NCI-H748 treated with DMSO at 0.1 percent for 48 hours (cell line): ENCODE measurements around the gene AQP2.

ENCODE experiments used
- DNase-seq: peaks from one replicate; lab custom pipeline; 2025; lab: John Stamatoyannopoulos, UW

AQP2 gene

DNA sequence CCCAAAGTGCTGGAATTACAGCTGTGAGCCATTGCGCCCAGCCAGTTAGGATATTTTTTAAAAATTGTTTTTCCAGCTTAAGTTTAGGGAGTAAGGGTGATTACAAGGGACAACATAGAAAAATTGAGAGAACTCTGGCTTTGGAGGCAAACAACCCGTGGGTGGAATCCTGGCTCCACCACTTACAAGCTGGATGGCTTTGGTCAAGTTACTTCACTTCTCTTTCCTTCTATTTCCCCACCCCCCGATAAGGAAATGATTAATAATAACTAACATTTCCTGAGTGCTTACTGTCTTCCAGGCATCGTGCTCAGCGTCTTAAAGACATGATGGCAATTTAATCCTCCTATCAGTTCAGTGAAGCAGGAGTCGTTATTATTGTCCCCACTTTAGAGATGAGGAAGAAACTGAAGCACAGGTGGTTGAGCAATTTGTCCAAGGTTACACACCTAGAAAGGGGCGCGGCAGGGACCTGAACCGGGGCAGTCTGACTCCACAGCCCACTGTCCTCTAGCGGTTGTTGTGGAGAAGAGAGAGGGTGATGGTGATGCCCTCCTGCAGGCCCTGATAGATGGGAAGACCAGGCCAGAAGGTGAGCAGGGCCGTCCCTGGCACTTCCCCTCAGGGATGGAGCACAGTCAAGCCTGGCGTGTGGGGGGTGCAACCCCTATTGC is 30.2 kb upstream of the AQP2 start:
- DNase-seq = no peak

DNA sequence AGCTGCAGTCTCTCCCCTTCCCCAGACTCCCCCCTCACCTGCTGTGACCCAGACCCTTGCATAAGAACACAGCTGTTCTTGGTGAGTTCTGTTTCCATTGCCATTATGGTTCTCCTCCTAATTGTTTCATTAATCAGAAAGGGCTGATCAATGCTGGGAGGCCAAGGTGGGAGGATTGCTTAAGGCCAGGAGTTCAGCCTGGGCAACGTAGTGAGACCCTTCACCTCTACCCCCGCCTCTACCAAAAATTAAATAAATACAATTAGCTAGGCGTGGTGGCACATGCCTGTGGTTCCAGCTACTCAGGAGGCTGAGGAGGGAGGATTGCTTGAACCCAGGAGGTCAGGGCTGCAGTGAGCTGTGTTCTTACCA is 29.6 kb upstream of the AQP2 start:
- no peak for DNase-seq

DNA sequence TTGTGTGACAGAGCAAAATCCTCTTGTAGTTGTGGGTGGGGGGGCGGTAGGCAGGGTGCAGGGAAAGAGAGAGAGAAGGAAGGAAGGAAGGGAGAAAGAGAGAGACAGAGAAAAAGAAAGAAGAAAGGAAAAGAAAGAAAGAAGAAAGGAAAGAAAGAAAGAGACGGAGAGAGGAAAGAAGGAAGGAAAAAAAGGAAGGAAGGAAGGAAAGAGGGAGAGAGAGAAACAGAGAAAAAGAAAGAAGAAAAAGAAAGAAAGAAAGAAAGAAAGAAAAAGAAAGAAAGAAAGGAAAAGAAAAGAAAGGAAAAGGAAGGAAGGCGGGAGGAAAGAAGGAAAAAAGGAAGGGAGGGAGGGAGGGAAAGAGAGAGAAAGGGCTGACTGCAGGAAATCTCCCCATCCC is 29.2 kb upstream of the AQP2 start:
- no peak for DNase-seq

DNA sequence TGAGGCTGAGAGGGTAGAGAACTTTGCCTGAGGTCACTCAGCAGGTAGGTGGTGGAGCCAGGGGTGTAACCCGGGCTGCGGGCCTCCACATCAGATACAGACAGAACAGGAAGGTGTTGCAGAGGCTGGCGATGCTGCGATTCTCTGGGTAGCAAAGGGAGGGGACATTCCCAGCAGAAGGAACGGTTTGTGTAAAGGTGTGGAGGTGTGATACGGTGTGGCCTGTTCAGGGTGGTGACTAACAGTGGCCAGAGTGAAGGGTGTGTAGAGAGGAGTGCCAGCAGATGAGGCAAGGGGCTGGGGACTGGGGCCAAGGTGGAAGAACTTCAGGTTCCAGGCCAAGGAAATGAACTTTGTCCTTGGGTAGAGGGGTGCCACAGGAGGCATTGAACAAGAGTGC is 28.6 kb upstream of the AQP2 start:
- DNase-seq = no peak

DNA sequence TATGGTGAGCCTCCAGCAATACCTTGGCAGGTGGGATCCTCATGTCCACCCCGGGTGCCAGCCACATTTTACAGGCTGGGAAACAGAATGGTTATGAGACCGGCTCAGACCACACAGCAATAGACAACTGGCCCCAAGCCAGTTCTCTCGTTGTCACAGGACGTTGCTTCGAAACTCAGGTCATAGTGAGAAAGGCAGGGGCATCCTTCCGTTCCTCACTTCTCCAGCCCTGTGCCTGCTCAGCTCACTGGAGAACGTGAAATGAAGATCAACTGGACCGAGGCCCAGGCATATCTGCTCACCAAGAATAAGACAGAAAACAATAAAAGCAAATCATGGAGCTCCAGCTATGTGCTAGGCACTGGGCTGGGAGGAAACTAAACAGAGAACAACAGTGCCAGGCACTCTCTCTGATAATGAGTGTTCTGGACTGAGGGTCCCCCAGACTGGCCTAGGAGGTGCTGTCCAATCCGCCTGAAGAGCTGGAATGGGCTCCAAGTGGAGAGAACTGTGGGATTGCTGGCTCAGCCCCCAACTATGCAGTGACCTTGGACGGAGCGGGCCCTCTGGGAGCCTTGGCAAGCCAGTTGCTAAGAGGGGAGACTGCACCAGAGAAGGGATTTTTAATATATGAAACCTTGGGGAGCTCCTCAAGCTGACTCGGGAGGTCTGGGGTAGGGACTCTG is 28.0 kb upstream of the AQP2 start:
- no peak for DNase-seq

DNA sequence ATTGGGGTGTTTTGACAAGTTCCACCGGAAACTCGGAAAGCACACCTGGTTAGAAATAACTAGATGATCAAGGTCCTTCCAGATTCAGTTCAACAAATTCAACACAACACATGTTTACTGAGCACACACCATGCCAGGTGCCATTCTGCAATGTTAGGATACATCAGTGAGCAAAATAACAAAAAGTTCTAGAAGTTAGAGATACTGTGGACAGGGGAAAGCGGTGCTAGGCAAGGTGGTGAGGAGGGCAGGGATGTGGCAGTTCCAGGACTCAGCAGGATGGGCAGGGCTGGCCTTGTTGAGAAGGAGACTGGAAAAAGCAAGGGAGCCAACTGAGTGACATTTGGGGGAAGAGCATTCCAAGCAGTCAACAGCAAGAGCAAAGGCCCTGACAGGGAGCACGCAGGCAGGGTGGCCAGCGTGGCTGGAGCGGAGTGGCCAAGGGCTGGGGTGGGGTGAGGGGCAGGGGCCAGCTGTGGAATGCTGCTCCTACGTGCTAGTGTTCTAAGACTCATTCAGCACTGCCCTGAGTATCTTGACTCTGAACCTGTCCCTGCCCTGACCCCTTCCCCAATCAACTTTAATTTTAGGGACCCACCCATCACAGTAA is 27.4 kb upstream of the AQP2 start:
- no peak for DNase-seq

DNA sequence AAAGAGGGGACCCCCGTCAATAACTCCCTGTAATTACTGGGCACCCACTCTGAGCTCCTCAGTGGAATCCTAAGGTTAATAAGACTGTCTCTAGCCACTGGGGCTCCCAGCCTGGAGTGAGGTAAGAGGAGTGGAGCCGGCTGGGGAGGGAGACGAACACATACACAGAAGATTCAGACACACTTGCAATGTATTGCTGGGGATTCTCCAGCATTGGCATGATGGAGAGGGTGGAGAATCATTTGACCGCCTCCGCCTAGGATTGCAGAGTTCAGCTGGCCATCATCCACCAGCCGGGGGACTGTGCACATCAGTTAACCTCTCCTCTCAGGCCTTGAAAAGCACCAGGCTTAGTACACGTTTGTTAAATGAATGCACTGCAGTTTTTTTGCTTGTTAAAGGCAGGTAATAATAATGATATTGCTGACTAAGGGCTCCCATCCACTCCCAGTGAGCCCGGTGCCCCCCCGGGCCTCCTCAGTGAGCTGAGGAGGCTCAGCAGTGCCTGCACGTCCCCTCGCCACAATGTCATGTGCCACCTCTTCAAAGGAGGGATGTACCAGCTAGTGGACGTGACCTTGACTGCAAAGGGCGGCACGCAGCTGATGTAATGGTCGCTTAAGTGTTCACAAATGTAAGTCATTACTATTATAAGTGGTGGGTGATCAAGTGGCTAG is 26.5 kb upstream of the AQP2 start:
- DNase-seq = no peak

DNA sequence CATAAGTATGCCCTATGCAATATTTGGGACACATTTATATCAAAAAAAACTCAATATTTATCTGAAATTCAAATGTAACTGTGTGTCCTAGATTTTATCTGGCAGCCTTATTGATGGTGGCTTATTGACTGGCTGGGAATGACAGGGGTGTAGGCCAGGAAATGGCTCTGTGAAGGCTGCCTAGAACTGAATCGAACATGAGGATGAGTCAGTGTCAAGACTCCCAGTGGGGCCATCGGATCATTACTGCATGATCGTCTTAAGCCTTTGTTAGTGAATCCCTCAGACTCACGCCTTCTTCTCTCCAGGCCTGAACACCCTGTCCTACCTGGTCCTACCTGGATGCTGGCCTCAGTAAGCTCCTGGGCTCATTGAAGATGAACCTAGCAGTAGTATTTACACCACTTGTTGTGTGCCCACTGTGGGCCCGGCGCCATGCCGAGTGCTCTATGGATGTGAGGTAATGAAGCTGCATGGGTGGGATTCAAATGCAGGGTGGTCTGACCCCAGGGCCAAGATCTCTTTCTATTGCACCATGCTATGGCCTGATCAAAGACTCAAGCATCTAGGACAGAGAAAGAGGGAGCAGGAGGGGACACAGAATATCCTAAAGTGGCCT is 25.8 kb upstream of the AQP2 start:
- DNase-seq = no peak

DNA sequence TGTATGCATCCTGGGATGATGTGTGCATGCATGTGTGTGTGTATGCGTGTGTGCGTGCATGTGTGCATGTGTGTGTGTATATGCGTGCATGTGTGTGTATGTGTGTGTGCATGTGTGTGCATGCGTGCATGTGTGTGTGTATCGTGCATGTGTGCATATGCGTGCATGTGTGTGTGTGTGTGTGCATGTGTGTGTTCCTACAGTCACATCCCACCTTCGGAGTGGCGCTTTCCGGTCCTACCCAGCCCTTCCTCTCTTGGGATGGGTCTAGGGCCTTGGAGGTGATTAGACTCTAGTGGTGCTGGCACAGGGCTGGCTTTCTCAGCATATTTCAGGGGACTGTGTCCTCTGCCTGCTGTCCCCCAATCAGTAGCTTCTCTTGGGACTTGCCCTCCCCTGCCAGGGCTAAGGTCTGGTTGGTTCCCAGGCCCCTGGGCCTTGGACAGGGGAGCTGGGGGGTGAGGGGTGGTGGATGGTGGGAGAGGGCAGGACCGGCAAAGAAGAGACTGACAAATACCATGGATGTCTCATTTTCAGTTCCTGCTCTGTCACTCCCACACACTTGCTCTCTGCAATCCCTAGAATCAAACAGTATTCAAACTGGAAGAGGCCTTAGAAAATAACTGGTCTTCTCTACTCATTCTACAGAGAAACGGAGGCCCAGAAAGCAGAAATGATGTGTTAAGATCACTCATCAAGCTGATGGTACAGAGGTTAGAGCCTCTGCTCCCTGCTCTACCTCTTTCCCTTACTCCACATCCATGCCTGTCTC is 24.9 kb upstream of the AQP2 start:
- DNase-seq = no peak

DNA sequence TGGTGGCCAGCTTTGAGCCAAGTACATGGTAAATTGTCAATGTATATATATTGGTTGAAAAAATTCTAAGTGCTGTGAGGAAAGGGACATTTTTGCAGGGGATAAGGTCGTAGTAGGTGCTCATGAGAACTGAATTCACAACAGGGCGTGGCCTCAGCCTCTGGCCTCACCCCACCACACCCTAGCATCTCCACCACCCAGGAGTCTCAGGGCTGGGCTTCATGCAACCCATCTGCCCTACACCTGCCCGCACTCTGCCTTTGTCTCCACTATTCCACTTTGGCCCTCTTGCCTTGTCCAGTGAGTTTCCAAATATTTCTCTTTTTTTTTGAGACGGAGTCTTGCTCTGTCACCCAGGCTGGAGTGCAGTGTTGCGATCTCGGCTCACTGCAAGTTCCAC is 22.1 kb upstream of the AQP2 start:
- DNase-seq = no peak

DNA sequence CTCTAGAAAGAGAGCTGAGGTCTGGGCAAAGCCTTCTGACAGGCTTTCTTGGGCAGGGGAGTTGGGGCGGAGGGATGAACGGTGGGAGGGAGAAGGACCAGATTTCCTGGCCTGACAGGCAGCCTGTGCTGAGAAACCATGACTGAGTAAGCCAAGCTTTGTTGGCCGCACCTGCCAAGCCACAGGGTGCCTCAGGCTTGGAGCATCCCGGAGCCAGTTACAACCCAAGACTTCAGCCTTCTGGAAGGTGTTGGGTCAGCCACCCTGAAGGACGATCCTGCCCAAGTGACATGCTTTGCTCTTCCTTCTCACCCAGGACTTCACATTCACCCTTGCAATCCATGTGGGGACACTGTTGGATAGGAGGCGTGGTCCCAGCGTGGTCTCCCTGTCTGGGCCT is 21.0 kb upstream of the AQP2 start:
- DNase-seq = no peak

DNA sequence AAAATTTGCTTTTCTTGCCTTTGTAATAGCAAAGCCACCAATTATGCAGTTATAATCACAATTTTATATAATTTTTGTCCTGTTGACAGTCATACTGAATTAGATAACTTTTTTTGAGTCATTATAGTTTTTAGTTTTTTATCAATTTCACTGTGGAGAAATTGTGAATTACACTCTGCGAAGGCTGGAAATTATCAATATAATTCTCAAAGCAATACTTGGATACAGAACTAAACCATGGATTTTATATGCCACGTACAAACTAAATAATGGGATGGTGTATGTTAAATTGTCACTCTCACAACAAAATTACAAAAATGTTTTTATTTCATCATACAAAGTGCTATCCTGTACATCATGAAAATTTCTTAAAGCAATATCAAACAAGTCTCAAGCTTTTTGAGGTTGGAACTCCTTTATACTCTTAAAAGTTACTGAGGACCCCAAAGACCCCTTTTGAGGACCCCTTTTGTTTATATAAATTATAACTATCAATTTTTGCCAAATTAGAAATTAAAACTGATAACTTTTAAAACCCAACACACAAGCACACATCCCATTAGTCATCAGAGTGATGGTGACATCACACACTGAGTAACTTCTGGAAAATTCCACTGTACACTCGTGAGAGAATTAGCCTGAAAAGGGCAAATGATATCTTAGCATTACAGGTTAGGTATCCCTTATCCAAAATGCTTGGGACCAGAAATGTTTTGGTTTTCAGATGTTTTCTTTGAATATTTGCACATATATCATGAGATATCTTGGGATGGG is 19.8 kb upstream of the AQP2 start:
- DNase-seq = no peak

DNA sequence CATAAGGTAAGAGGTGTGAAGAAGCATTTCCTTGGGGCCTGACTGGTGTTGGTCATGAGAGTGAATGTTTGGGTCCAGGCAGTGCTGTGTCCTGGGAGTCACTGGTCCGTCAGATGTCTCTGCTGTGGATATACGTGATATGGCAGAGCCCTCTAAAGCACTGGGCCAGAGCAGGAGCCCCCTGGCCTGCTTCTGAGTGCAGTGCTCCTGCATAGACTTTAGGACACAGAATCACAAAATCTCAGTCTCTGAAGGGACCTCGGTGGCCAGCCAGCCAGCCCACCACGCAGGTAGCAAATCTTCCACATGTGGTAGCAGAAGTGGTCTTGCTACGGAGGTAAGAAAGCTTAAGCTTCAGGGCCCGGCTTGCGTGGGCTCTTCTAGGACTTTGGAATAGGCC is 18.5 kb upstream of the AQP2 start:
- DNase-seq = no peak

DNA sequence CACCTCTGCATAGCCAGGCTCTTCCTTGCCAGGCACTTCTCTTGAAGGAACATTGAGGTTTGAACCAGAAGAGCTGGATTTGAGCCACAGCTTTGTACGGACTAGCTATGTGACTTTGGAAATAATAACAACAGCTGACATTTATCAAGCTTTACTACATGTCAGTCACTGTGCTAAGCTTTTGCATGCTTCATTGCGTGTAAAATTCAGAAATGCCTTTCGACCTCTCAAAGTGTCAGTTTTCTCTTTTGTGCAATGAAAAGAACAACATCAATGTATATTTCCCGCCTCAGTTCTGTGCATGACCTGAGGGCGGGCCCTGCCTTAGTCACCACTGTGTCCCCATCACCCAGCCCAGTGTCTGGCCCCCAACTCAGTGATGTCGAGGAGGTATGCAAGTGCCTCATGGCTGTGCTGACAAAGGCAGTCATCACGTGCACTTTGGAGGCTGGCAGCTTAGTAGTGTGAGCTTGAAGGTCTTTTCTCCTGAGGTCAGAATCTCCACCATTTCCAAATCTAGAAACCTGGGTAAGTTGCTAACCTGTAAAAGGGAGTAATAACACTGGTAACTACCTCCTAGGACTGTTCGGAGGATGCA is 17.9 kb upstream of the AQP2 start:
- DNase-seq = no peak

DNA sequence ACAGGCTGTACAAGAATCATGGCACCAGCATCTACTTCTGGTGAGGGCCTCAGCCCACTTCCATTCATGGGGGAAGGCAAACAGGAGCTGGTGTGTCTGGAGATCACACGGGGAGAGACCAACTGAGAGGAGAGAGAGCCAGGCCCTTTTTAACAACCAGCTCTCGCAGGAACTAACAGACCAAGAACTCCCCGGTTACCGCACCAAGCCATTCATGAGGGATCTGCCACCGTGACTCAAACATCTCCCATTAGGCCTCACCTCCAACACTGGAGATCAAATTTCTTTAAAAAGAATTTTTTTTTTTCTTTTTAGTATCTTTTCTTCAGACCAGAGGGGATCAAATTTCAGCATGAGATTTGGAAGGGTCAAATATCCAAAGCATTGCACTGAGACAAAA is 16.7 kb upstream of the AQP2 start:
- DNase-seq = no peak

DNA sequence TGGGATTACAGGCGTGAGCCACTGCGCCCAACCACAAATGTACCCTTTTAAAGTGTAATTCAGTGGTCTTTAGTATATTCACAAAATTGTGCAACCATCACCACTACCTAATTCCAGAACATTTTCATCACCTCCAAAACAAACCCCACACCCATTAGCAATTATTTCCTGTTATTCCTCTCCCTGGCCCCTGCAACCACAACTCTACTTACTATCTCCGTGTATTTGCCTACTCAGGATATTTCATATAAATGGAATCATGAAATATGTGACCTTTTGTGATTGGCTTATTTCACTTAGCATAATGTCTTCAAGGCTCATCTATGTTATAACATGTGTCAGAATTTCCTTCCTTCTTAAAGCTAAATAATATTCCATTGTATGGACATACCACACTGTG is 16.0 kb upstream of the AQP2 start:
- DNase-seq = no peak

DNA sequence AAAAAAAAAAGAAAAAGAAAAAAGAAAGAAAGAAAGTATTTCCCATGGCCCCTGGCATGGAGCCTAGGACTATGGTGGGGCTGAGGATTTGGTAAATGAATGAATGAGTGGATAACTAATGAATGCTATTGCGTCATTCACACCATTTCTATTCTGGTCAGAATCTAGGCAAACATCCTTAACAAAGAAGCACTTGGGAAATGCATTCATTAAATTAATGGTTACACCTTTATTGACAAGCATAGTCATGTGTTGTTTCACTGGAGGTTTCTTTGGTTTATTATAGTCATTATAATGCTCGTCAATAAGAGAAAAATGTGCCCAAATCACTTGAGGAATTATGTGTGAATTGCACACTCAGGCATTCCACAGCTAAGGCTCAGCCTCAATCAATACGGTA is 13.6 kb upstream of the AQP2 start:
- no peak for DNase-seq

DNA sequence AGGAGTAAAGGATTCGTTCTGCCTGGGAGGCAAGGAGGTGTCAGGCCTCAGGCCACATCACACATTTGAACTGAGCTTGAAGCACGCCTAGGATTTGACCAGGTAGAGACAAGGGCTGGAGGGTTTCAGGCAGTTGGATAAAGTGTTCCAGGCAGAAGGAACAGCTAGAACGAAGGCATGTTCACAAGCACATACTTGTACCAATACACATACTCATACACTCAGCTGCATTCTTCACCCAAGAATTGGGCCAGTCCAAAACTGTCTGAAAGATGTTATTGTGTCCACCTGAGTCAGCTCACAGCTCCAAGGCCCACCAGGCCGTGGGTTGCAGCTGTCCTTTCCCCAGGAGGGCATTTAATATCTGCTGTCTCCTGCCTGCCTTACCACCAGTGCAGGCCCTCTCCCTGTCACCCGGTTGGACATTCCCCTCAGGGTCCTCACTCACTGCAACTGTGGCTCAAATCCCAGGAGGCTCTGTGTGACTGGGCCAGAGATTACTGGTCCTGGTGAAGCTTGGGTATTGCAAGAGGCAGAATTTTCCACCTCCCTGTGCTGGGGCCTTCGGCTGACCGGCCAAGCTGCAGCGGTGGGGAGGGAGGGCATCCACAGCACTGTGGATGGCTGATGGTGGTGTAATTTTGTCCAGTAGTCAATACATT is 12.8 kb upstream of the AQP2 start:
- DNase-seq = no peak

DNA sequence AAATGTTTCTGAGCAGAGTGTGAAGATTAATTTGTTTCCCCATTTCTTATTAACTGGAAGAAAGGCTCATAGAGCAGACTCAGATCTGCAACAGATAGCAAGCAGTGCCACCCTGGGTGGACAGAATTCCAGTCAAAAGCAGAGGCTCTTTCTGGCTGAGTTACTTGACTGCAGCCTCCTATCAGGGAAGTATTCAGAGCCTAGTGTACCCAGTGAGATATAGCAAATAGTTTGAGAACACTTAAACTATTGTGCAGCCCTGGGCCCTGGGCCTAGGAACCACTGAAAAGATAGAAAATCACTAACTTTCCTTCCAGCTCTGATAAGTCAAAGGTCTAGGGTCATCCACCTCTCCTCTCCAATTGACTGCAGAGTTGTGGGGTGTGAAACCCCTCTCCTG is 11.2 kb upstream of the AQP2 start:
- no peak for DNase-seq

DNA sequence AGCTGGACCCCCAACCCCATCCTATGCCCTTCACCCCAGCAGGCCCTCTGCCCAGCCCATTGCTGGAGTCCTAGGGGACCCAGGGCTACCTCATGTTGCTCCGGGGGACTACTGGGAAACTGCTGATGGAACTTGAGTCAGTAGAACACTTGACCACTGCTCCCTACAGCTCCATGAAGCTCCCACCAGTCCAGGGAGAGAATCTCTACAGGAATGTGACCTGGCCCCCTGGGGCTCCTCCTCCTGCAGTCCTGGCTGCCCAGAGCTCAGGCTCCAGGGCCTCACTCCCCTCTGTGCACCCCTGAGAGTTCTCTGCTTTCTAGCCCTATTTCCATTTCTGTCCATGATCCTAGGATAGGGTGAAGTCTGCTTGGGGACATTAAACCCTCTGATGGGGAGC is 10.8 kb upstream of the AQP2 start:
- DNase-seq = no peak
